ENCODE measurements around the gene LAMC1.

DNA sequence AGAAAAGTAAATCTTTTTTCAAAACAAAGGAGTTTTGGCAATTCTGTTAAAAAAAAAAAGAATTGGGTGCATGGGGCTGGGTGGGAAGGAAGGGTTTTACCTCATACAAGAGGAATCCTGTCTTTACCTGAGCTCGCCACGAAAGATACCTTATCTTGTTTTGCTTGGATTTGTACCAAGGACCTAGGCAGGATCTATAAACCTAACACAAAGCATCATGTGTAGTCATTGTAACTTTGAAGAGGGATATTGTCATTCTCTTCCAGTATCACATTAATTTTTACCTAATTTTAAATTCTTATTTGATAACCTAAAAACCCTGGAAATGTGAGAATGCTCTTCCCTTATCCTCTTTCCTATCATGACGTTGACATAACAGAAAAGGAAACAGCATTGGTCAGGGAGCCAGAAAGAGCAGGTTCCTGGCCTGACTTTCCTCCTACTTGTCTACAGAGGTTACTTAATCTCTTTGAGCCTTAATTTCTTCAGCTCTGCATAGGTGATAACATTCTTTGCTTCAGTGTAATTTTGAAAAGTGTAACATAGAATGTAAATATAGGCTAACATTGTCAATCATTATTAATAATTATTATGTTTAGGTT, 4.0 kb upstream of the LAMC1 start:
- TF ChIP-seq, protein P1, sequence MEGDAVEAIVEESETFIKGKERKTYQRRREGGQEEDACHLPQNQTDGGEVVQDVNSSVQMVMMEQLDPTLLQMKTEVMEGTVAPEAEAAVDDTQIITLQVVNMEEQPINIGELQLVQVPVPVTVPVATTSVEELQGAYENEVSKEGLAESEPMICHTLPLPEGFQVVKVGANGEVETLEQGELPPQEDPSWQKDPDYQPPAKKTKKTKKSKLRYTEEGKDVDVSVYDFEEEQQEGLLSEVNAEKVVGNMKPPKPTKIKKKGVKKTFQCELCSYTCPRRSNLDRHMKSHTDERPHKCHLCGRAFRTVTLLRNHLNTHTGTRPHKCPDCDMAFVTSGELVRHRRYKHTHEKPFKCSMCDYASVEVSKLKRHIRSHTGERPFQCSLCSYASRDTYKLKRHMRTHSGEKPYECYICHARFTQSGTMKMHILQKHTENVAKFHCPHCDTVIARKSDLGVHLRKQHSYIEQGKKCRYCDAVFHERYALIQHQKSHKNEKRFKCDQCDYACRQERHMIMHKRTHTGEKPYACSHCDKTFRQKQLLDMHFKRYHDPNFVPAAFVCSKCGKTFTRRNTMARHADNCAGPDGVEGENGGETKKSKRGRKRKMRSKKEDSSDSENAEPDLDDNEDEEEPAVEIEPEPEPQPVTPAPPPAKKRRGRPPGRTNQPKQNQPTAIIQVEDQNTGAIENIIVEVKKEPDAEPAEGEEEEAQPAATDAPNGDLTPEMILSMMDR (IDR thresholded peaks at IDR 0.05), result no peak
- TF ChIP-seq POLR2AphosphoS5 (IDR thresholded peaks at IDR 0.05), result no peak
